Suprapubic skin (tissue), 4 donors: ENCODE data around the gene BAHD1.

Experiments
- EP300 ChIP-seq: sonication (generic); formaldehyde crosslinking; IDR thresholded peaks from one replicate; pipeline ENCODE4 v1.6.1; 2017; ENCODE audit warnings: antibody characterized with exemption
- POLR2AphosphoS5 ChIP-seq, 3 donors: sonication (generic); formaldehyde crosslinking; IDR thresholded peaks; one replicate each; pipeline ENCODE4 v1.6.1; 2017; ENCODE audit warnings: antibody characterized with exemption in 3 of 3
- TF ChIP-seq, protein P1 (sequence below), 2 donors: fragments of 200-600 bp in 1 of 2; fragments of 450-650 bp in 1 of 2; sonication (generic) in 1 of 2; IDR thresholded peaks; one replicate each; pipeline ENCODE4 v1.5.1; 2016 to 2019; ENCODE audit warnings: antibody characterized with exemption in 2 of 2, mild to moderate bottlenecking in 1 of 2, moderate library complexity in 1 of 2

DNA sequence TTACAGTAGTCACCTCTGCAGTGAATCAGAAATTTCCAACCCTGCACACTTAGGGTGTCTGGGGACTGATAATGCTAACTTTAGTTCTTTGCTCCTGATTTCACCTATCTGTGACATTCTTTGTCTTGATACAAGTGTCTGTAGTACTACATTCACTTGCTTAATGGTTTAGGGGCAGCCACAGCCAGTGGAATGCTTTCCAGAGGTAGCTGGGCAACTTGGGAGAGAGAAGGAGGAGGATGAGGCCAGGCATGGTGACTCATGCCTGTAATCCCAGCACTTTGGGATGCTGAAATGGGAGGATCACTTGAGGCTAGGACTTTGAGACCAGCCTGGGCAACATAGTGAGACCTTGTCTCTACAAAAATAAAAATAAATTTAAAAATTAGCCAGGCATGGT is 8.5 kb downstream of the BAHD1 start:
- TF ChIP-seq EP300: no peak
- TF ChIP-seq, protein P1, sequence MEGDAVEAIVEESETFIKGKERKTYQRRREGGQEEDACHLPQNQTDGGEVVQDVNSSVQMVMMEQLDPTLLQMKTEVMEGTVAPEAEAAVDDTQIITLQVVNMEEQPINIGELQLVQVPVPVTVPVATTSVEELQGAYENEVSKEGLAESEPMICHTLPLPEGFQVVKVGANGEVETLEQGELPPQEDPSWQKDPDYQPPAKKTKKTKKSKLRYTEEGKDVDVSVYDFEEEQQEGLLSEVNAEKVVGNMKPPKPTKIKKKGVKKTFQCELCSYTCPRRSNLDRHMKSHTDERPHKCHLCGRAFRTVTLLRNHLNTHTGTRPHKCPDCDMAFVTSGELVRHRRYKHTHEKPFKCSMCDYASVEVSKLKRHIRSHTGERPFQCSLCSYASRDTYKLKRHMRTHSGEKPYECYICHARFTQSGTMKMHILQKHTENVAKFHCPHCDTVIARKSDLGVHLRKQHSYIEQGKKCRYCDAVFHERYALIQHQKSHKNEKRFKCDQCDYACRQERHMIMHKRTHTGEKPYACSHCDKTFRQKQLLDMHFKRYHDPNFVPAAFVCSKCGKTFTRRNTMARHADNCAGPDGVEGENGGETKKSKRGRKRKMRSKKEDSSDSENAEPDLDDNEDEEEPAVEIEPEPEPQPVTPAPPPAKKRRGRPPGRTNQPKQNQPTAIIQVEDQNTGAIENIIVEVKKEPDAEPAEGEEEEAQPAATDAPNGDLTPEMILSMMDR (IDR thresholded peaks at IDR 0.05): no peak
- TF ChIP-seq POLR2AphosphoS5 (IDR thresholded peaks at IDR 0.05): no peak
